Stimulated activated CD8-positive, alpha-beta memory T cell treated with anti-CD3 and anti-CD28 coated beads, Interleukin-12 subunit alpha, Interleukin-12 subunit beta, amount 100 ng/mL, for 4 hours (primary cell): ENCODE results near the gene ZNF814.
"Not testable (repeated sequence)": the region's sequence is repeated elsewhere in the genome, so short reads cannot be mapped to it uniquely, and the experiment has no call there.

Source experiments
- DNase-seq: peaks from one replicate; pipeline ENCODE4 v3.0.0-alpha.2; 2020; ENCODE audit warnings: low read depth

Gene ZNF814

GRCh38 chr19:57862351-57862750 lies 26.5 kb downstream of the ZNF814 start:
- not testable (repeated sequence) for DNase-seq

GRCh38 chr19:57854117-57854516 lies 34.7 kb downstream of the ZNF814 start:
- not testable (repeated sequence) for DNase-seq

- not testable (repeated sequence) for DNase-seq
Measured at GRCh38 chr19:57851812-57852603, 36.8 kb downstream of the ZNF814 start.

GRCh38 chr19:57850553-57851017 lies 38.3 kb downstream of the ZNF814 start:
- DNase-seq = no peak

GRCh38 chr19:57849666-57850473 lies 39.0 kb downstream of the ZNF814 start, which contains the start of gene ZNF587:
Gene ZNF587, plus strand, starts transcription at chr19:57849859. Its CDS starts 180 bp downstream, at chr19:57850039.
- DNase-seq = peak; percentile 68

- DNase-seq = not testable (repeated sequence)
Measured at GRCh38 chr19:57849162-57849665, 39.6 kb downstream of the ZNF814 start.

- DNase-seq = not testable (repeated sequence)
Measured at GRCh38 chr19:57847164-57847563, 41.7 kb downstream of the ZNF814 start.

- no peak for DNase-seq
Measured at GRCh38 chr19:57841122-57841763, 47.6 kb downstream of the ZNF814 start.

- not testable (repeated sequence) for DNase-seq
Measured at GRCh38 chr19:57838622-57839191, 50.1 kb downstream of the ZNF814 start.

- DNase-seq = not testable (repeated sequence)
Measured at GRCh38 chr19:57836991-57837390, 51.8 kb downstream of the ZNF814 start.

GRCh38 chr19:57830071-57830602 lies 58.7 kb downstream of the ZNF814 start, which contains the start of gene ZNF587B:
Gene ZNF587B, plus strand, starts transcription at chr19:57830299. Its CDS starts 230 bp downstream, at chr19:57830529.
- no peak for DNase-seq

GRCh38 chr19:57829316-57829715 lies 59.5 kb downstream of the ZNF814 start:
- DNase-seq = no peak

GRCh38 chr19:57825511-57825910 lies 63.3 kb downstream of the ZNF814 start:
- DNase-seq = no peak

GRCh38 chr19:57823608-57824007 lies 65.2 kb downstream of the ZNF814 start:
- DNase-seq = not testable (repeated sequence)

- not testable (repeated sequence) for DNase-seq
Measured at GRCh38 chr19:57823155-57823554, 65.7 kb downstream of the ZNF814 start.

GRCh38 chr19:57821501-57821900 lies 67.3 kb downstream of the ZNF814 start:
- DNase-seq = not testable (repeated sequence)

GRCh38 chr19:57821095-57821494 lies 67.7 kb downstream of the ZNF814 start:
- not testable (repeated sequence) for DNase-seq

- no peak for DNase-seq
Measured at GRCh38 chr19:57820599-57820998, 68.2 kb downstream of the ZNF814 start.

GRCh38 chr19:57819475-57820148 lies 69.2 kb downstream of the ZNF814 start:
- DNase-seq = peak; percentile 61

- no peak for DNase-seq
Measured at GRCh38 chr19:57818378-57818777, 70.5 kb downstream of the ZNF814 start.

GRCh38 chr19:57817976-57818375 lies 70.9 kb downstream of the ZNF814 start:
- no peak for DNase-seq
